K562 (cell line): ENCODE measurements around the gene HOXB1. TPM values are rescaled to one million over a fixed set of nuclear protein-coding genes. Genes with fewer than 3 reads are reported as not detected.

Experiments
- ATAC-seq: fragments of 200-7000 bp; cut with Tn5 transposase; 3 replicates; pipeline ENCODE4 v1.9.1; 2020; ENCODE audit warnings: moderate library complexity
- BruUV-seq: library from RNA; stranded (reverse); fragments of 400-500 nt; replicated peaks from 2 replicates; lab custom pipeline; 2021; lab: Mats Ljungman, UMichigan
- CTCF ChIA-PET: fragments of 300-600 bp; formaldehyde crosslinking; extraction: SDS; loops from one replicate; lab custom pipeline; 2021; ENCODE audit warnings: low intra/inter-chr PET ratio; lab: Yijun Ruan, JAX
- POLR2A ChIA-PET: fragments of 300-600, 350-650 bp; sonication (Branson Sonifier 250); formaldehyde crosslinking; extraction: SDS; loops from one replicate; lab custom pipeline; 2021; ENCODE audit warnings: antibody characterized with exemption, inconsistent platforms; lab: Yijun Ruan, JAX
- DNase-seq, 4 experiments: peaks; one replicate each; pipeline versions ENCODE4 v3.0.0 to v3.0.0-alpha.2; 2011 to 2018; ENCODE audit warnings: low spot score in 3 of 4, mixed read lengths in 3 of 4; ENCODE audit errors: extremely low read depth in 1 of 4
- FAIRE-seq: peaks from 2 replicates; lab custom pipeline; 2011; peaks lifted over from hg19 to GRCh38; lab: Jason Lieb, UNC
- H2AFZ ChIP-seq: 2 replicates; pipeline ENCODE4 v1.6.0; 2011; ENCODE audit warnings: low read depth, low read length, control low read depth, inconsistent platforms
- H3K27ac ChIP-seq: fragments of 200-600 bp; 3 replicates; pipeline ENCODE4 v1.8.0; 2011; ENCODE audit warnings: low read depth, mild to moderate bottlenecking, control low read depth, inconsistent platforms, low read length, moderate library complexity, mixed read lengths; ENCODE audit errors: extremely low read depth
- H3K27me3 ChIP-seq, 2 experiments: fragments of 300-600 bp in 1 of 2; 2 replicates in 1 of 2; 3 replicates in 1 of 2; pipeline versions ENCODE4 v1.6.0 to v1.8.0; 2011; ENCODE audit warnings: inconsistent platforms in 2 of 2, low read length in 2 of 2, mild to moderate bottlenecking in 1 of 2, mixed read lengths in 1 of 2, moderate library complexity in 1 of 2; ENCODE audit not compliant: control insufficient read depth in 2 of 2, insufficient read depth in 2 of 2
- H3K36me3 ChIP-seq: fragments of 300-600 bp; 3 replicates; pipeline ENCODE4 v1.8.0; 2011; ENCODE audit warnings: mild to moderate bottlenecking, low read length, inconsistent platforms; ENCODE audit not compliant: control insufficient read depth, insufficient read depth
- H3K4me1 ChIP-seq, 2 experiments: fragments of 200-600 bp in 1 of 2; replicated peaks in 1 of 2; 2 replicates in 1 of 2; 3 replicates in 1 of 2; pipeline versions ENCODE4 v1.5.1 to v1.8.0; 2011; ENCODE audit warnings: inconsistent platforms in 2 of 2, low read length in 2 of 2, mild to moderate bottlenecking in 1 of 2, mixed read lengths in 1 of 2, moderate library complexity in 1 of 2; ENCODE audit not compliant: control insufficient read depth in 2 of 2, insufficient read depth in 2 of 2
- H3K4me2 ChIP-seq: 2 replicates; pipeline ENCODE4 v1.6.1; 2011; ENCODE audit warnings: low read length, control low read depth, inconsistent platforms, mixed read lengths; ENCODE audit not compliant: insufficient read depth
- H3K4me3 ChIP-seq: fragments of 200-600 bp; sonication (generic), shearing (Covaris generic); 2 replicates; pipeline ENCODE4 v1.5.1; 2016; ENCODE audit warnings: control low read depth, inconsistent platforms
- H3K79me2 ChIP-seq: fragments of 200-600 bp; 3 replicates; pipeline ENCODE4 v1.8.0; 2011; ENCODE audit warnings: low read length, inconsistent platforms; ENCODE audit not compliant: control insufficient read depth, insufficient read depth
- H3K9ac ChIP-seq, 2 experiments: 2 replicates each; pipeline versions ENCODE4 v1.6.0 to v1.6.1; 2011; ENCODE audit warnings: low read depth in 2 of 2, low read length in 2 of 2, control low read depth in 1 of 2, inconsistent platforms in 1 of 2, mild to moderate bottlenecking in 1 of 2, mixed read lengths in 1 of 2; ENCODE audit not compliant: insufficient read depth in 1 of 2
- H3K9me1 ChIP-seq: one replicate; pipeline ENCODE4 v1.6.0; 2011; ENCODE audit warnings: inconsistent platforms, mild to moderate bottlenecking, low read length, moderate library complexity; ENCODE audit not compliant: control insufficient read depth, insufficient read depth
- H3K9me3 ChIP-seq: replicated peaks from 2 replicates; pipeline ENCODE4 v1.5.1; 2011; ENCODE audit warnings: low read depth, low read length, inconsistent platforms; ENCODE audit not compliant: control insufficient read depth, insufficient read depth
- H4K20me1 ChIP-seq: replicated peaks from 2 replicates; pipeline ENCODE4 v1.6.1; 2011; ENCODE audit warnings: low read length, inconsistent platforms, mixed read lengths; ENCODE audit not compliant: control insufficient read depth, insufficient read depth
- JUND ChIP-seq, 2 experiments: IDR thresholded peaks; 2 replicates in 1 of 2; 3 replicates in 1 of 2; pipeline ENCODE4 v1.6.1; 2011; ENCODE audit warnings: borderline replicate concordance in 2 of 2, low read depth in 2 of 2, low read length in 2 of 2, improper control_type of control experiment in 1 of 2, missing biosample characterization in 1 of 2, missing genetic modification characterization in 1 of 2, missing genetic modification reagents in 1 of 2
- MEF2D ChIP-seq: conservative IDR thresholded peaks from 2 replicates; pipeline ENCODE4 v1.6.1; 2016; ENCODE audit warnings: low read depth, missing genetic modification characterization, missing compliant biosample characterization
- PRPF4 ChIP-seq: fragments of 200-400 bp; formaldehyde crosslinking; IDR thresholded peaks from one replicate; pipeline ENCODE4 v1.6.1; 2017; ENCODE audit warnings: low read length, low read depth, mild to moderate bottlenecking; ENCODE audit not compliant: insufficient read depth, poor library complexity, severe bottlenecking
- RFX1 ChIP-seq: fragments of 450-650 bp; IDR thresholded peaks from 2 replicates; pipeline ENCODE4 v1.6.1; 2016; ENCODE audit warnings: mild to moderate bottlenecking, moderate library complexity
- ZBED1 ChIP-seq: IDR thresholded peaks from 2 replicates; pipeline ENCODE4 v1.6.1; 2014
- ZNF354B ChIP-seq: fragments of 250-450 bp; sonication (Bioruptor Pico); IDR thresholded peaks from 2 replicates; pipeline ENCODE4 v1.4.0; 2020
- ZNF830 ChIP-seq: fragments of 250-450 bp; sonication (Bioruptor Pico); IDR thresholded peaks from 2 replicates; pipeline ENCODE4 v1.5.0; 2021; ENCODE audit warnings: mild to moderate bottlenecking
- WGBS: fragments of 100-300 bp; shearing (Covaris generic); methylation state at CpG from one replicate; pipeline ENCODE4 v1.1.6; 2016; ENCODE audit warnings: low coverage, mixed read lengths; ENCODE audit not compliant: insufficient coverage; ENCODE audit errors: missing lambda C conversion rate; 5-methylcytosine and 5-hydroxymethylcytosine counted together
- in situ Hi-C: fragments of 300-500 bp; cut with MboI; formaldehyde crosslinking; loops from 4 replicates; pipeline ENCODE4 v1.15.0; 2018; ENCODE audit warnings: inconsistent platforms, mixed read lengths
- intact Hi-C: fragments of 100-400 bp; cut with micrococcal nuclease; formaldehyde crosslinking; loops from 2 replicates; pipeline ENCODE4 v1.14.2; 2022
- polyA plus RNA-seq, 8 experiments: library from polyadenylated mRNA; depleted of rRNA in 4 of 8; stranded (reverse) in 5 of 8; unstranded in 3 of 8; fragments of >200 nt; fragmentation: Nextera tagmentation in 2 of 8; fragmentation: Illumina TruSeq in 1 of 8; extraction: Ambion mirVana in 2 of 8; extraction: Trizol in 1 of 8; gene quantifications; 2 replicates each; pipeline versions ENCODE4 v1.2.1 to v1.2.3, GENCODE V29; 2011 to 2014; ENCODE audit warnings: inconsistent platforms in 1 of 8, missing spikeins in 1 of 8
- total RNA-seq, 7 experiments: library from RNA; depleted of rRNA in 6 of 7; stranded (reverse); fragments of >200 nt in 6 of 7; fragmentation: Illumina TruSeq in 2 of 7; extraction: Trizol in 2 of 7; gene quantifications; 2 replicates each; pipeline versions ENCODE4 v1.2.1 to v1.2.3, GENCODE V29; 2011 to 2021; ENCODE audit warnings: low replicate concordance in 1 of 7

Gene HOXB1
- total and polyA plus RNA-seq, 9 of the 15 experiments (the other 6 are each of a cell fraction or from before 2014, with no cell fraction given) = 0.04 TPM; not detected in 8

DNA sequence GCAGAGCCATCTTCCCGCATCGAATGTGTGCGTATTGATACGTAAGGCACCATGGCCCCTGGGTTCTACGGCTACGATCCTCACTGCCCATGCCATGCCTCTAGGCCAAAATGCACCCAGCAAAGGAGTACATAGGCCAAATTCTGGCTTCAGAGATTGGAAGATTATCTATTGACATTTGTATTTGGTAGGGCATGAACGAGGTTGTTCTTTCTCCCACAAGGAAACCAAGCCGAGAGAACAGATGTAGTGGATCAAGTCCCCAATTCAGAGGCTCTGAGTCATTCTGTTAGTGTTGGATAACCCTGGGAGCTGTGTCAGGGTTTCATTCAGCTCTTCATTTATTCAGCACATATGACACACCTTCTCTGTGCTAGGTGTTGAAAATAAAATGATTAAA is 36.5 kb downstream of the HOXB1 start:
- CTCF ChIA-PET = interaction anchor here (0.5 kb wide), 1 partner anchor 158 kb away, joined by 3 read pairs; no protein-coding TSS in a partner anchor
- no peak for FAIRE-seq
- intact Hi-C loops = loop anchor here (5.0 kb wide), 1 partner anchor 48 kb away; no protein-coding TSS in a partner anchor

More for the DNA sequence above, 36.5 kb downstream of the HOXB1 start:
- Histone ChIP-seq H3K4me2 (no peak overlapping the region), H3K27ac (no peak overlapping the region), H2AFZ (peak overlapping the region; percentile 25), H3K9ac (peak overlapping the region in 1 of 2 experiments; percentile 11; a peak in 1 of 4 replicates), H3K4me3 (no peak overlapping the region), H4K20me1 (no peaks in the 10 kb centered on the region), H3K9me1 (no peaks in the 10 kb centered on the region), H3K27me3 (no peaks in the 10 kb centered on the region), H3K4me1 (peaks cover 36 to 41% of the 10 kb centered on the region in 2 experiments), H3K79me2 (no peaks in the 10 kb centered on the region), H3K36me3 (no peaks in the 10 kb centered on the region), H3K9me3 (no peaks in the 10 kb centered on the region)
- ATAC-seq (no peak), DNase-seq (no peak)
- TF ChIP-seq MEF2D (tag) (no peak), ZNF830 (no peak), PRPF4 (no peak), ZNF354B (CRISPR knock-in tag) (no peak), RFX1 (no peak), JUND (IDR thresholded peaks at IDR 0.05; ENCODE audit: borderline replicate concordance, low read depth, low read length) (no peak), JUND (tag; IDR thresholded peaks at IDR 0.05; ENCODE audit: borderline replicate concordance, low read depth, low read length) (peak; percentile 30; the same call in 1 of the 3 replicates), ZBED1 (no peak)
- BruUV-seq = no TSS peak
- 82% methylated on average over 8 of the region's 8 CpGs for WGBS
- POLR2A ChIA-PET = interaction anchor here (0.6 to 0.8 kb wide), 2 partner anchors 9 to 10 kb away, joined by 3 read pairs; no protein-coding TSS in a partner anchor
- in situ Hi-C loops = no loop called here
